ENCODE results near the gene KCNF1. TPM values are rescaled to one million over a fixed set of nuclear protein-coding genes. Genes with fewer than 3 reads are reported as not detected.

KCNF1 gene
- total RNA-seq, 1 donor from 2014 or later: 1.6 TPM

Other genes starting within 250 kb of the KCNF1 start
- gene NOL10, start 222.0 kb upstream of the KCNF1 start, total RNA-seq: 23.8 and 27.6 TPM in 2 replicates
- gene ATP6V1C2, start 190.3 kb upstream of the KCNF1 start, total RNA-seq: 0.14 TPM in 1 of 2 replicates, not detected in the other
- gene PDIA6, start 99.1 kb upstream of the KCNF1 start, total RNA-seq: 346 and 358 TPM in 2 replicates
- 14.3 and 16.0 TPM in 2 replicates for gene SLC66A3, start 243.5 kb downstream of the KCNF1 start, total RNA-seq